ENCODE results near the gene DHRSX. TPM values are rescaled to one million over a fixed set of nuclear protein-coding genes. Genes with fewer than 3 reads are reported as not detected.

Gene DHRSX
- total and polyA plus RNA-seq, 2 of the 13 experiments (the other 11 are each of a cell fraction or from before 2014, with no cell fraction given) = 15.5 to 24.3 TPM

DNA sequence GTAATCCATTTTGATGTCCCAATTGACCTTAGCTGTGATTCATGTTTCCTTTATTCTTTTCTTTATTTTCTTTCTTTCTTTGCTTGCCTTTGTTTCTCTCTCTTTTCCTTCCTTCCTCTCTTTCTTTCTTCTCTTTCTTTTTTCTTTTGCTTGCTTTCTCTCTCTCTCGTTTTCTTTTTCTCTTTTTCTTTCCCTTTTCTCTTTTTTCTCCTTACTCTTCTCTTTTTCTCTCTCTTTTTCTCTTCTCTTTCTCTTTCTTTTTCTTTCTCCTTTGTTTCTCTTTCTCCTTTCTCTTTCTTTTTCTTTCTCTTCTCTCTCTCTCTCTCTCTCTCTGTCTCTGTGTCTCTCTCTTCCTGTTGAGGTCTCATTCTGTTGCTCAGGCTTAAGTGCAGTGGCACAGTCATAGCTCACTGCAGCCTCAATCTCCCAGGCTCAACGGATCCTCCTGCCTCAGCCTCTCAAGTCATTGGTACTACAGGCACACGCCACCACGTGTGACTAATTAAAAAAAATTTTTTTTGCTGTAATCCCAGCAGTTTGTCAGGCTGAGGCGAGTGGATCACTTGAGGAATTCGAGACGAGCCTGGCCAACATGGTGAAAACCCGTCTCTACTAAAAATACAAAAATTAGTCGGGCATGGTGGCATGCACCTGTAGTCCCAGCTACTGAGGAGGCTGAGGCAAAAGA lies 8.0 kb upstream of the DHRSX start:
- H3K4me3 ChIP-seq (replicated peaks in 1 of 3; ENCODE audit: insufficient read depth in 1 of 3, low read depth in 2 of 3, low read length in 3 of 3) = no peak overlapping the region
- intact Hi-C loops (cut with micrococcal nuclease; ENCODE audit: unreplicated experiment) (no loop called here), in situ Hi-C loops (cut with HindIII; ENCODE audit: extremely low pct_ligation_motif_present, low pct_unique_long_range_greater_than_20kb) (no loop called here)
- H3K27ac ChIP-seq (ENCODE audit: extremely low read length, insufficient read depth, low read length) = no peak overlapping the region
- DNase-seq (ENCODE audit: low spot score) = no peak
- FAIRE-seq = no peak
- H3K9me3 ChIP-seq (ENCODE audit: low read length) = no peaks in the 10 kb centered on the region
- H3K27me3 ChIP-seq (ENCODE audit: control insufficient read depth in 1 of 2, insufficient read depth in 2 of 2, low read length in 2 of 2) = no peaks in the 10 kb centered on the region
- WGBS (ENCODE audit: low lambda C conversion rate) = 19% methylated on average over 9 of the region's 9 CpGs
- H3K4me2 ChIP-seq (ENCODE audit: low read depth, low read length) = no peak overlapping the region
- no peaks in the 10 kb centered on the region for H3K79me2 ChIP-seq (ENCODE audit: insufficient read depth, low read length)
- ATAC-seq = no peak
- CTCF ChIA-PET (ENCODE audit: low intra/inter-chr PET ratio, low total read pairs) = no interaction called here
- TF ChIP-seq ZMAT3 (CRISPR knock-in tag; conservative IDR thresholded peaks at IDR 0.05) = no peak
- peak; percentile 70; the same call in 1 of the 2 replicates for TF ChIP-seq ZNF512 (CRISPR knock-in tag; IDR thresholded peaks at IDR 0.05)
- H4K20me1 ChIP-seq (ENCODE audit: insufficient read depth, low read length) = no peaks in the 10 kb centered on the region
- no peak overlapping the region for H2AFZ ChIP-seq (ENCODE audit: low read length)
- no peak overlapping the region for H3K9ac ChIP-seq (ENCODE audit: insufficient read depth, low read depth, low read length)
- POLR2A ChIA-PET = no interaction called here
- no peaks in the 10 kb centered on the region for H3K4me1 ChIP-seq (ENCODE audit: insufficient read depth, low read length)
- BruUV-seq (replicated peaks) = no TSS peak
- no peaks in the 10 kb centered on the region for H3K36me3 ChIP-seq (replicated peaks in 1 of 2; ENCODE audit: control insufficient read depth in 1 of 2, insufficient read depth in 2 of 2, low read length in 2 of 2)

DNA sequence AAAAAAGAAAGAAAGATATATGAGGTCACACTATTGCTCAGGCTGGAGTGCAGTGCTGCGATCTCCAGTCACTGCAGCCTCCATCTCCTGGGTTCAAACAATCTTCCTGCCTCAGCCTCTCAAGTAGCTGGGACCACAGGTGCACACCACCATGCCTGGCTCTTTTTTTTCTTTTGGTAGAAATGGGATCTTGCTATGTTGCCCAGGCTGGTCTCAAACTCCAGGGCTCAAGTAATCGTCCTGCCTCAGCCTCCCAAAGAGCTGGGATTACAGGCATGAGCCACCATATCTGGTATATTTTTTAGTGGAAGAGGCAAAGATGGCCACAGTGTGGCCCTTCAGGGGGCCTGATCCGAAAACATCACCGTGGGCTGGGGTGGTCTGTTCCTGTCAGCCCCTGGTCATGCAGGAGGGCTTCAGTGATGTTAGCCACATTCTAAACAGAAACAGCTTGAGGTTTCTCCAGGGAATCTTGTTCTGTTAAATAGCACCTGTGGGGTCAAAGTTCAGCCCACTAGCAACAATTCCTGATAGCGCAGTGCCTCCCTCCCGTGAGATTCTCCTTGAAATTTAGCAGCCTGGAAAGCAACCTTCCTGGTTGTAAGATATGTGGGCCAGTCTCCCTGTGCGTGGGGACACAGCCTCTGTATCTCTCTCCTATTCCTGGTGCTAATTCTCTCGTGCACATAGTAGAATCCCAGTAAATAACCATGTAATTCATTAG lies 7.3 kb upstream of the DHRSX start:
- TF ChIP-seq ZNF672 (CRISPR knock-in tag; IDR thresholded peaks at IDR 0.05) (no peak), ZNF121 (CRISPR knock-in tag; IDR thresholded peaks at IDR 0.05) (peak; percentile 82)
- intact Hi-C loops (cut with micrococcal nuclease; ENCODE audit: unreplicated experiment) = no loop called here
- no peaks in the 10 kb centered on the region for H3K79me2 ChIP-seq (ENCODE audit: insufficient read depth, low read length)
- no TSS peak for BruUV-seq (replicated peaks)
- DNase-seq (ENCODE audit: low spot score) = no peak
- ATAC-seq = no peak
- FAIRE-seq = no peak
- 34% methylated on average over 7 of the region's 8 CpGs for WGBS (ENCODE audit: low lambda C conversion rate)
- no peaks in the 10 kb centered on the region for H3K27me3 ChIP-seq (ENCODE audit: control insufficient read depth in 1 of 2, insufficient read depth in 2 of 2, low read length in 2 of 2)
- no peaks in the 10 kb centered on the region for H4K20me1 ChIP-seq (ENCODE audit: insufficient read depth, low read length)
- H3K9ac ChIP-seq (ENCODE audit: insufficient read depth, low read depth, low read length) = no peak overlapping the region
- H3K4me2 ChIP-seq (ENCODE audit: low read depth, low read length) = no peak overlapping the region
- CTCF ChIA-PET (ENCODE audit: low intra/inter-chr PET ratio, low total read pairs) = no interaction called here
- H3K9me3 ChIP-seq (ENCODE audit: low read length) = no peaks in the 10 kb centered on the region
- in situ Hi-C loops (cut with HindIII; ENCODE audit: extremely low pct_ligation_motif_present, low pct_unique_long_range_greater_than_20kb) = no loop called here
- no peaks in the 10 kb centered on the region for H3K4me1 ChIP-seq (ENCODE audit: insufficient read depth, low read length)
- POLR2A ChIA-PET = no interaction called here
- H3K36me3 ChIP-seq (replicated peaks in 1 of 2; ENCODE audit: control insufficient read depth in 1 of 2, insufficient read depth in 2 of 2, low read length in 2 of 2) = no peaks in the 10 kb centered on the region
- no peak overlapping the region for H3K4me3 ChIP-seq (replicated peaks in 1 of 3; ENCODE audit: insufficient read depth in 1 of 3, low read depth in 2 of 3, low read length in 3 of 3)
- H2AFZ ChIP-seq (ENCODE audit: low read length) = no peak overlapping the region
- no peak overlapping the region for H3K27ac ChIP-seq (ENCODE audit: extremely low read length, insufficient read depth, low read length)

Data from HepG2 (cell line).